Measurements from ENCODE around the gene MRPS22.

MRPS22 gene

DNA sequence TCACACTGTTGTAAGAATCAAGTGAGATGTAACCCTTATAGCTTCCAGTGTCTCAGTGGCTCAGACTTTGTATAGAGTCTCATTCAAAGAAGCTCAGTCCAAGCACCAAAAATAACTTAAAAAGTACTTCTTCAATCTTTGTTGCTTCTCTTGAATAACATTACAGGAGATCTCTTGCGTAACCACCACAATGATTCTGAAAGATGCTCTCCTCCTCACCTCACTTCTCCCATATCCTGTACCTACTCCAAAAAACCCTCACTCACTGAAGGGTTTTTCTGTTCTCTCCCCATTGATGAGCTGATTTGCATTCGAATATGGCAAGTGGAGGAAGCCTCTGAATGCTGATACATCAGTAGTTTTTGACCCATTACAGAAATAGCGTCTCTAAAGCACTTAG, 39.4 kb upstream of the MRPS22 start:
- Histone ChIP-seq H3K4me3 (no peak overlapping the region), H3K27ac (no peak overlapping the region), H3K4me1 (no peaks in the 10 kb centered on the region), H3K36me3 (no peaks in the 10 kb centered on the region), H3K9me3 (no peaks in the 10 kb centered on the region), H3K27me3 (no peaks in the 10 kb centered on the region)
- intact Hi-C loops (cut with DNase I; ENCODE audit: low total_unique reads), result no loop called here
- DNase-seq, result no peak
- TF ChIP-seq, protein P1, sequence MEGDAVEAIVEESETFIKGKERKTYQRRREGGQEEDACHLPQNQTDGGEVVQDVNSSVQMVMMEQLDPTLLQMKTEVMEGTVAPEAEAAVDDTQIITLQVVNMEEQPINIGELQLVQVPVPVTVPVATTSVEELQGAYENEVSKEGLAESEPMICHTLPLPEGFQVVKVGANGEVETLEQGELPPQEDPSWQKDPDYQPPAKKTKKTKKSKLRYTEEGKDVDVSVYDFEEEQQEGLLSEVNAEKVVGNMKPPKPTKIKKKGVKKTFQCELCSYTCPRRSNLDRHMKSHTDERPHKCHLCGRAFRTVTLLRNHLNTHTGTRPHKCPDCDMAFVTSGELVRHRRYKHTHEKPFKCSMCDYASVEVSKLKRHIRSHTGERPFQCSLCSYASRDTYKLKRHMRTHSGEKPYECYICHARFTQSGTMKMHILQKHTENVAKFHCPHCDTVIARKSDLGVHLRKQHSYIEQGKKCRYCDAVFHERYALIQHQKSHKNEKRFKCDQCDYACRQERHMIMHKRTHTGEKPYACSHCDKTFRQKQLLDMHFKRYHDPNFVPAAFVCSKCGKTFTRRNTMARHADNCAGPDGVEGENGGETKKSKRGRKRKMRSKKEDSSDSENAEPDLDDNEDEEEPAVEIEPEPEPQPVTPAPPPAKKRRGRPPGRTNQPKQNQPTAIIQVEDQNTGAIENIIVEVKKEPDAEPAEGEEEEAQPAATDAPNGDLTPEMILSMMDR (IDR thresholded peaks at IDR 0.05), result no peak

DNA sequence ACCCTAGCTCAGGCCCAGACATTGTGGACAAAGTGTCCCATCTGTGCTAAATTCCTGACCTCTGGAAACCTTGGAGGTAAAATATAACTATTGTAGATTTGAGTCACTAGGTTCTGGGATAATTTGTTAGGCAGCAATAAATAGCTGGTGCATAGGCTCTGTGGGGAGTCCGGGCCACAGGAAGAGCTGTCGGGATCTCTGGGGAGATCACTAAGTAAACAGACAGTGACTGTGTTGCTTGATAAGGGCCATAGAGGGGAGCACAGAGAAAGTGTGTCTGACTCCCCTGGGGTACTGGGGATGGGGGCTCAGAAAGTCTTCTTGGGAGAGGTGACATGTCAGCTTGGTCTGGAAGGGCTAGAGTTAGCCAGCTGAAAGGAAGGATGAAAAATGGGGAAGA, 37.7 kb upstream of the MRPS22 start:
- Histone ChIP-seq H3K27me3 (no peaks in the 10 kb centered on the region), H3K27ac (no peak overlapping the region), H3K36me3 (no peaks in the 10 kb centered on the region), H3K4me1 (no peaks in the 10 kb centered on the region), H3K9me3 (no peaks in the 10 kb centered on the region), H3K4me3 (no peak overlapping the region)
- intact Hi-C loops (cut with DNase I; ENCODE audit: low total_unique reads), result no loop called here
- TF ChIP-seq, protein P1 (IDR thresholded peaks at IDR 0.05), result no peak
- no peak for DNase-seq

GRCh38 chr3:139307072-139307491, 36.7 kb upstream of the MRPS22 start:
- TF ChIP-seq, protein P1 (IDR thresholded peaks at IDR 0.05), result no peak
- no peaks in the 10 kb centered on the region for H3K9me3 ChIP-seq
- H3K4me1 ChIP-seq, result no peaks in the 10 kb centered on the region
- H3K27ac ChIP-seq, result no peak overlapping the region
- intact Hi-C loops (cut with DNase I; ENCODE audit: low total_unique reads), result no loop called here
- H3K36me3 ChIP-seq, result no peaks in the 10 kb centered on the region
- no peak overlapping the region for H3K4me3 ChIP-seq
- H3K27me3 ChIP-seq, result no peaks in the 10 kb centered on the region
- no peak for DNase-seq

DNA sequence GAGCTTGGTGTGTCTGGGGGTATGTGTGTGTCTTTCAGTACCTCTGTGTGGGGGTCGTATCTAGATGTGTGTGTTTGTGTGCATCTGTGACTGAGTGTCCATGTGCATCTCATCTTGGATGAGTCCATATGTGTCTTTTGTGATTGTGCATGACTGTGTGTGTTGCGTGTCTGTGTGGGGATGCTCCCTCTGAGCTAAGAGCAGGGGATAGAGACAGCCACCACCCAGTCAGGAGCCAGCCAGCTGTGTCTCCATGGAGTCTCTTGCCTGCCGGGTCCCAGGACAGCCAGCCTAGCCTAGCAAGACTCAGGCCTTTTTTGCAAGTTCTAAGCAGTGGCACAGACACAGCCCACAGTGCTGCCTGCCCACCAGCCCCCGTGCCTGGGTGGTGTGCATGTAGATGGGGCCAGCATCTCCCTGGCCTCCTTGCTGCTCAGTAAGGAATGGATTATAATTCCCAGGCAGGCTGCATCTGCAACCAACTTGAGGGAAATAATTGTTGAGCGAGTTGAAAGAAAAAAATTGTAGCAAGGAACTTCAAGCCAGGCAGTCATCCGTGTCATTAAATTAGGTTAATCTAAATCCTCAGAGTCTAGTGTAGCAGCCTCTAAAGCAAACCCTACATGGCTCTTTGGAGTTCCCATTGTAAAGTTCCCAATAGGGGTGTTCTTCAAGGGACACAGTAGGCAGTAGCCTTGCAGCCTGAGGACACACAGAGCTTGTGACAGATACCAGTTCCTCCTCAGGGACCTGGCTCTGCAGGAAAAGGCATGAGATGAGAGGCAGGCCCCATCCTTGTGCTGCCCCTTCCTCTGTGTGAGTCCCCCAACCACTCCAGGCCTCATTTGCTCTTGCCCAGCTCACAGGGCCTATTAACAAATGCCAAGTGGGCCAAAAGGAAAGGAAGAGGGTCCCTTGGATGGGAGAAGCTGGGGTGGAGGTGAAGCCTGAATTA, 35.9 kb upstream of the MRPS22 start:
- no peaks in the 10 kb centered on the region for H3K36me3 ChIP-seq
- H3K27me3 ChIP-seq, result no peaks in the 10 kb centered on the region
- intact Hi-C loops (cut with DNase I; ENCODE audit: low total_unique reads), result no loop called here
- TF ChIP-seq, protein P1 (IDR thresholded peaks at IDR 0.05), result no peak
- no peak overlapping the region for H3K4me3 ChIP-seq
- H3K27ac ChIP-seq, result no peak overlapping the region
- no peaks in the 10 kb centered on the region for H3K9me3 ChIP-seq
- no peaks in the 10 kb centered on the region for H3K4me1 ChIP-seq
- no peak for DNase-seq

DNA sequence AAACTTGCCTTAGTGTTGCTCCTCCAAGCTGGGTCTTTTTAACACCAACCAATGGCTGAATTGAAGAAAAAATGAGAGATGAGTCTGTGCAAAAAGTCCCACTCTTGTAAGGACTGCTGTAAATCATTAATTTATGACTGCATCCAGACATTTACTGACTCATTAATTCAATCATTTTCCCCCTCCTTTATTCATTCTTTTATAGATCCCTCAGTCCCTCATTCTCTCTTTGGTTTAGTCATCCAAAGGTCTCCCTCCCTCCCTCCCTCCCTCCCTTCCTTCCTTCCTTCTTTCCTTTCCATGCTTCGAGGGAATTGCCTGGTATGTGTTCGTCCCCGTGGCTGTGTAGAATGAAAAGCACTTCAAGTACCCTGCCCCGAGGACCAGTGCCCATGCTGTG, 35.3 kb upstream of the MRPS22 start:
- intact Hi-C loops (cut with DNase I; ENCODE audit: low total_unique reads), result no loop called here
- peaks cover 0 to 1% of the 10 kb centered on the region in 2 donors for H3K27me3 ChIP-seq
- TF ChIP-seq, protein P1 (IDR thresholded peaks at IDR 0.05), result no peak
- no peak for DNase-seq
- no peaks in the 10 kb centered on the region for H3K36me3 ChIP-seq
- no peaks in the 10 kb centered on the region for H3K4me1 ChIP-seq
- H3K27ac ChIP-seq, result no peak overlapping the region
- no peak overlapping the region for H3K4me3 ChIP-seq
- H3K9me3 ChIP-seq, result no peaks in the 10 kb centered on the region
